ENCODE results near the gene TNNI2. TPM values are rescaled to one million over a fixed set of nuclear protein-coding genes. Genes with fewer than 3 reads are reported as not detected.

The TNNI2 gene
- total and polyA plus RNA-seq, 2 donors (not counting 3 experiments of a cell fraction or from before 2014, with no cell fraction given), result not detected

- TF ChIP-seq POLR2AphosphoS5 (IDR thresholded peaks at IDR 0.05; ENCODE audit: insufficient read depth, low read depth, low read length) (no peak), JUN (IDR thresholded peaks at IDR 0.05; ENCODE audit: borderline replicate concordance, insufficient read depth, insufficient read length, low read depth) (no peak), EZH2 (IDR thresholded peaks at IDR 0.05; ENCODE audit: borderline replicate concordance, low read depth, low read length, severe bottlenecking) (no peak), POLR2A (IDR thresholded peaks at IDR 0.05; ENCODE audit: low read depth, low read length) (no peak), MAX (IDR thresholded peaks at IDR 0.05; ENCODE audit: insufficient read depth, insufficient read length) (no peak), MYC (IDR thresholded peaks at IDR 0.05; ENCODE audit: low read depth, low read length) (no peak), GATA2 (IDR thresholded peaks at IDR 0.05; ENCODE audit: insufficient read depth, insufficient read length, low read depth, low read length) (no peak), CTCF (IDR thresholded peaks at IDR 0.05; ENCODE audit: extremely low read depth in 1 of 2, insufficient read depth in 1 of 2, low read depth in 1 of 2, low read length in 2 of 2) (no peak), FOS (IDR thresholded peaks at IDR 0.05; ENCODE audit: borderline replicate concordance, insufficient read depth, low read length) (no peak)
- Histone ChIP-seq H3K9me1 (replicated peaks; ENCODE audit: control insufficient read depth, extremely low read depth, insufficient read depth, low read length) (no peaks in the 10 kb centered on the region), H3K36me3 (ENCODE audit: control insufficient read depth in 2 of 2, extremely low read depth in 1 of 2, insufficient read depth in 2 of 2, low read length in 2 of 2) (no peaks in the 10 kb centered on the region), H3K9ac (replicated peaks; ENCODE audit: extremely low read depth, insufficient read depth, low read length) (no peak overlapping the region), H3K27me3 (ENCODE audit: control insufficient read depth in 2 of 2, insufficient read depth in 2 of 2, low read length in 2 of 2) (no peaks in the 10 kb centered on the region), H3K4me1 (ENCODE audit: control insufficient read depth, extremely low read depth, insufficient read depth, low read length) (no peaks in the 10 kb centered on the region), H3K4me3 (replicated peaks in 1 of 3; ENCODE audit: insufficient read depth in 1 of 3, low read depth in 1 of 3, low read length in 3 of 3) (no peak overlapping the region), H3K27ac (ENCODE audit: insufficient read depth, low read depth, low read length) (no peak overlapping the region), H3K79me2 (ENCODE audit: control insufficient read depth, insufficient read depth, low read length) (no peaks in the 10 kb centered on the region), H4K20me1 (replicated peaks; ENCODE audit: control insufficient read depth, extremely low read depth, insufficient read depth, low read length) (no peaks in the 10 kb centered on the region), H3K9me3 (replicated peaks; ENCODE audit: control insufficient read depth, insufficient read depth, low read length) (no peaks in the 10 kb centered on the region), H3K4me2 (ENCODE audit: insufficient read depth, low read length) (no peak overlapping the region), H2AFZ (ENCODE audit: low read depth, low read length) (no peak overlapping the region)
- no TSS peak for BruUV-seq (replicated peaks)
- intact Hi-C loops (cut with micrococcal nuclease) (no loop called here), dilution Hi-C loops (cut with MboI; ENCODE audit: extremely low pct_ligation_motif_present, low sequenced_read_pairs) (no loop called here)
- ChIA-PET CTCF (interaction anchor here (1.1 kb wide), 1 partner anchor 263 kb away, joined by 3 read pairs; no protein-coding TSS in a partner anchor), POLR2A (no interaction called here)
- DNase-seq (ENCODE audit: low read depth, low spot score) (no peak), FAIRE-seq (no peak)
Observed at GRCh38 chr11:1888347-1888753, 49.6 kb downstream of the TNNI2 start.
